HCT116 (cell line): Measurements from ENCODE around the gene RAB3GAP2.

ENCODE experiments used
- EZH2 ChIP-seq: fragments of 200-600 bp; sonication (generic); IDR thresholded peaks from 2 replicates; pipeline ENCODE4 v1.6.1; 2017; ENCODE audit warnings: antibody characterized with exemption, mixed run types
- POLR2A ChIP-seq: IDR thresholded peaks from 2 replicates; pipeline ENCODE4 v1.7.0; 2011; ENCODE audit warnings: borderline replicate concordance; ENCODE audit not compliant: insufficient read depth, insufficient read length; ENCODE audit errors: extremely low read depth
- TF ChIP-seq, protein P1 (sequence below), 3 experiments: fragments of 200-600 bp in 1 of 3; sonication (generic) in 1 of 3; IDR thresholded peaks in 2 of 3; conservative IDR thresholded peaks in 1 of 3; 2 replicates each; pipeline ENCODE4 v1.5.1; 2012 to 2017; ENCODE audit warnings: low read depth in 2 of 3, low read length in 2 of 3, antibody characterized with exemption in 1 of 3, borderline replicate concordance in 1 of 3, control low read depth in 1 of 3, mild to moderate bottlenecking in 1 of 3, mixed read lengths in 1 of 3, mixed run types in 1 of 3, moderate library complexity in 1 of 3; ENCODE audit not compliant: insufficient read depth in 1 of 3

DNA sequence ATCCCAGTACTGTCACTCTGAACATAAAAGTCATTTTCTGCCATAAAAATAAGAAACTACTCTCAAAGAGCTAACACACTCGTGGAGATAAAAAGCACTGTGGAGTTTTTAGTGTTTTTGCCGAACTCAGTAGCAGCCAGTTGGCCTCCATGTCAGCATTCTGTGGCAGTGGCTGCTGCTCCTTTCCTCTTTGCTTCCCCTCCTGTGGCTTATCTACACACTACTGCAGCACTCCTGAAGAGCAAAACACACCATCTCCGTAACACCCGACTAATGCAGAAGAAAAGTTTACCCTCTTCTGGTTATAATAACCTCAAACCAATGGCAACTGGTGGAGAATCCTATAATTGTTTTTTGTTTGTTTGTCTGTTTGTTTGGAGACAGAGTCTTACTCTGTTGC lies 44.9 kb downstream of the RAB3GAP2 start:
- TF ChIP-seq POLR2A (no peak), EZH2 (no peak)
- TF ChIP-seq, protein P1, sequence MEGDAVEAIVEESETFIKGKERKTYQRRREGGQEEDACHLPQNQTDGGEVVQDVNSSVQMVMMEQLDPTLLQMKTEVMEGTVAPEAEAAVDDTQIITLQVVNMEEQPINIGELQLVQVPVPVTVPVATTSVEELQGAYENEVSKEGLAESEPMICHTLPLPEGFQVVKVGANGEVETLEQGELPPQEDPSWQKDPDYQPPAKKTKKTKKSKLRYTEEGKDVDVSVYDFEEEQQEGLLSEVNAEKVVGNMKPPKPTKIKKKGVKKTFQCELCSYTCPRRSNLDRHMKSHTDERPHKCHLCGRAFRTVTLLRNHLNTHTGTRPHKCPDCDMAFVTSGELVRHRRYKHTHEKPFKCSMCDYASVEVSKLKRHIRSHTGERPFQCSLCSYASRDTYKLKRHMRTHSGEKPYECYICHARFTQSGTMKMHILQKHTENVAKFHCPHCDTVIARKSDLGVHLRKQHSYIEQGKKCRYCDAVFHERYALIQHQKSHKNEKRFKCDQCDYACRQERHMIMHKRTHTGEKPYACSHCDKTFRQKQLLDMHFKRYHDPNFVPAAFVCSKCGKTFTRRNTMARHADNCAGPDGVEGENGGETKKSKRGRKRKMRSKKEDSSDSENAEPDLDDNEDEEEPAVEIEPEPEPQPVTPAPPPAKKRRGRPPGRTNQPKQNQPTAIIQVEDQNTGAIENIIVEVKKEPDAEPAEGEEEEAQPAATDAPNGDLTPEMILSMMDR (IDR thresholded peaks at IDR 0.05 in 2 of 3, conservative IDR thresholded peaks at IDR 0.05 in 1 of 3; ENCODE audit: borderline replicate concordance in 1 of 3, insufficient read depth in 1 of 3, low read depth in 2 of 3, low read length in 2 of 3): no peak
